Esophagus muscularis mucosa (tissue), 4 donors: ENCODE data around the gene TF. TPM values are rescaled to one million over a fixed set of nuclear protein-coding genes. Genes with fewer than 3 reads are reported as not detected.
"Not testable (repeated sequence)": the region's sequence is repeated elsewhere in the genome, so short reads cannot be mapped to it uniquely, and the experiment has no call there.

Experiments
- DNase-seq: peaks from one replicate; pipeline ENCODE4 v3.0.0-alpha.2; 2017; ENCODE audit errors: extremely low spot score
- H3K27ac ChIP-seq, 4 donors: fragments of 200-600 bp; sonication (generic); replicated peaks in 1 of 4; 1 replicate in 3 of 4; 2 replicates in 1 of 4; pipeline ENCODE4 v1.5.1; 2016 to 2019; ENCODE audit warnings: mild to moderate bottlenecking in 1 of 4
- H3K27me3 ChIP-seq, 4 donors: fragments of 200-600 bp; sonication (generic); one replicate each; pipeline versions ENCODE4 v1.5.1 to v1.6.0; 2016 to 2019
- H3K36me3 ChIP-seq, 4 donors: fragments of 200-600 bp; sonication (generic); one replicate each; pipeline ENCODE4 v1.5.1; 2016 to 2019
- H3K4me1 ChIP-seq, 4 donors: fragments of 200-600 bp; sonication (generic); one replicate each; pipeline ENCODE4 v1.5.1; 2016 to 2019
- H3K4me3 ChIP-seq, 4 donors: fragments of 200-600 bp; sonication (generic); 1 replicate in 2 of 4; 2 replicates in 2 of 4; pipeline ENCODE4 v1.5.1; 2016 to 2019; ENCODE audit warnings: mild to moderate bottlenecking in 4 of 4, moderate library complexity in 1 of 4
- H3K9me3 ChIP-seq, 4 donors: fragments of 200-600 bp; sonication (generic); 1 replicate in 3 of 4; 2 replicates in 1 of 4; pipeline ENCODE4 v1.5.1; 2016 to 2019
- CTCF ChIP-seq, 3 experiments: fragments of 200-600 bp in 2 of 3; fragments of 450-650 bp in 1 of 3; sonication (generic) in 2 of 3; IDR thresholded peaks; one replicate each; pipeline ENCODE4 v1.5.1; 2017 to 2019; ENCODE audit warnings: antibody characterized with exemption in 3 of 3, mild to moderate bottlenecking in 2 of 3, moderate library complexity in 1 of 3
- EP300 ChIP-seq: sonication (generic); formaldehyde crosslinking; IDR thresholded peaks from one replicate; pipeline ENCODE4 v1.6.1; 2017; ENCODE audit warnings: antibody characterized with exemption
- POLR2A ChIP-seq: fragments of 450-650 bp; IDR thresholded peaks from one replicate; pipeline ENCODE4 v1.6.1; 2017; ENCODE audit warnings: antibody characterized with exemption, moderate library complexity, mild to moderate bottlenecking, low read depth
- POLR2AphosphoS5 ChIP-seq, 2 donors: sonication (generic); formaldehyde crosslinking; IDR thresholded peaks; one replicate each; pipeline ENCODE4 v1.6.1; 2017; ENCODE audit warnings: antibody characterized with exemption in 2 of 2
- WGBS: methylation state at CpG from one replicate; pipeline ENCODE4 v1.1.5; 2018; 5-methylcytosine and 5-hydroxymethylcytosine counted together
- intact Hi-C: fragments of 100-400 bp; cut with DNase I; formaldehyde crosslinking; loops from one replicate; pipeline ENCODE4 v1.15.1; 2023
- total RNA-seq, 4 donors: library from RNA; depleted of rRNA; stranded (reverse); fragments of >200 nt; gene quantifications; one replicate each; pipeline versions ENCODE4 v1.1.0 to v1.2.1, GENCODE V29; 2016

Gene TF
- total RNA-seq, 4 donors from 2014 or later, result under 0.01 to 3.1 (median 0.28) TPM

- no peak for DNase-seq
- H3K27ac ChIP-seq, result no peak overlapping the region
- no peak overlapping the region for H3K4me3 ChIP-seq
- TF ChIP-seq POLR2A, result no peak
- TF ChIP-seq POLR2AphosphoS5 (IDR thresholded peaks at IDR 0.05), result no peak
- TF ChIP-seq CTCF (IDR thresholded peaks at IDR 0.05), result no peak
- TF ChIP-seq EP300, result no peak
- intact Hi-C loops, result no loop called here
- H3K27me3 ChIP-seq, result no peaks in the 10 kb centered on the region
- H3K4me1 ChIP-seq, result no peaks in the 10 kb centered on the region
- peaks cover 0 to 23% (median 16%) of the 10 kb centered on the region in 4 donors for H3K9me3 ChIP-seq
- no peaks in the 10 kb centered on the region for H3K36me3 ChIP-seq
Observed at GRCh38 chr3:133722935-133723334, 23.3 kb upstream of the TF start.

DNA sequence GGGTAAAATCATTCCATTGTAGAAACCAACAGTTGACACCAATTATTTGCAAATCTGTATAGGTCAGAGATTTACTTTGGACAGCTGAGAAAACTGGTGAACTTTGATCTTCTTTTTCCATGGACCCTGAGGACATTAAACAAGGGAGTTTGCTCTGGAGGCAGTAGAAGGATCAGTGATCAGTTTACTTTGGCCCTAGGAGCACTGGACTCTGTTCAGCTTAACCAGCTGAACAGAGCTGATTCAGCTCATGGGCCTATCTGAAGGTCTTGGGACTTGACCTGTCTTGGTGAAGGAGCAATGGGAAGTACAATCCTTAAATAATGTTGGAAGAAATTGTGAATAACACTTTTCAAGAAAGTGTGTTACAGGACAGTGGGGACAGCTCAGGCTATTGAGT, 15.2 kb upstream of the TF start:
- Histone ChIP-seq H3K4me3 (no peak overlapping the region), H3K27ac (no peak overlapping the region), H3K36me3 (no peaks in the 10 kb centered on the region), H3K27me3 (no peaks in the 10 kb centered on the region), H3K4me1 (no peaks in the 10 kb centered on the region), H3K9me3 (no peaks in the 10 kb centered on the region)
- intact Hi-C loops, result no loop called here
- DNase-seq, result no peak
- TF ChIP-seq EP300 (no peak), POLR2A (no peak), CTCF (IDR thresholded peaks at IDR 0.05) (no peak), POLR2AphosphoS5 (IDR thresholded peaks at IDR 0.05) (no peak)

DNA sequence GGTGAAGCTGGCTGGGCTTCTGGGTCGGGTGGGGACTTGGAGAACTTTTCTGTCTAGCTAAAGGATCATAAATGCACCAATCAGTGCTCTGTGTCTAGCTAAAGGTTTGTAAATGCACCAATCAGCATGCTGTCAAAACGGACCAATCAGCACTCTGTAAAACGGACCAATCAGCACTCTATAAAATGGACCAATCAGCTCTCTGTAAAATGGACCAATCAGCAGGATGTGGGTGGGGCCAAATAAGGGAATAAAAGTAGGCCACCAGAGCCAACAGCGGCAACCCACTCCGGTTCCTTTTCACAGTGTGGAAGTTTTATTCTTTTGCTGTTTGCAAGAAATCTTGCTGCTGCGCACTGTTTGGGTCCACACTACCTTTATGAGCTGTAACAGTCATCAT, 14.0 kb upstream of the TF start:
- H3K4me1 ChIP-seq, H3K4me3 ChIP-seq, H3K36me3 ChIP-seq, H3K27me3 ChIP-seq, H3K9me3 ChIP-seq, H3K27ac ChIP-seq, intact Hi-C loops: not testable (repeated sequence)
- DNase-seq, result peak; percentile 29
- 72% methylated on average over 6 of the region's 6 CpGs for WGBS

DNA sequence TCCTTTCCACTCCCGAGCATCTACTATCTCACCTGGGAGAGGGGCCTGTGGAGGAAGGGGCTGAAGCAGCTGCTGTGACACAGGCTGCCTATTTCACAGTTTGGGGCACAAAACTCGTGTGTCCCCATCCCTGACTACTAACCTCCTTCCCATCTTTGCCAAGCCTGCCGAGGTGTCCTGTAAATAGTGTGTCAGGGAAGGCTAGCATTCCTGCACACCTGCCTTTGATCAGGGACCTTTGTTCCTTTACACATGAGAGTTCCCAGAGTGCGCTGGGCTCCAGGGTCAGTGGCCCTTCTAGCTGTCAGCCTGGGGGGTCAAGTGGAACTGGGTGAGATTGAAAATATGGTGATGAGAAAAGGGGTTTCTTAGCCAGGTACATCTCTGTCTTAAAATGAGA, 13.0 kb upstream of the TF start:
- Histone ChIP-seq H3K4me1 (no peaks in the 10 kb centered on the region), H3K27ac (no peak overlapping the region), H3K9me3 (no peaks in the 10 kb centered on the region), H3K27me3 (no peaks in the 10 kb centered on the region), H3K36me3 (no peaks in the 10 kb centered on the region), H3K4me3 (no peak overlapping the region)
- DNase-seq, result peak; percentile 53
- TF ChIP-seq POLR2AphosphoS5 (IDR thresholded peaks at IDR 0.05) (no peak), EP300 (no peak), CTCF (IDR thresholded peaks at IDR 0.05) (no peak), POLR2A (no peak)
- 83% methylated on average over 2 of the region's 4 CpGs for WGBS
- intact Hi-C loops, result no loop called here

DNA sequence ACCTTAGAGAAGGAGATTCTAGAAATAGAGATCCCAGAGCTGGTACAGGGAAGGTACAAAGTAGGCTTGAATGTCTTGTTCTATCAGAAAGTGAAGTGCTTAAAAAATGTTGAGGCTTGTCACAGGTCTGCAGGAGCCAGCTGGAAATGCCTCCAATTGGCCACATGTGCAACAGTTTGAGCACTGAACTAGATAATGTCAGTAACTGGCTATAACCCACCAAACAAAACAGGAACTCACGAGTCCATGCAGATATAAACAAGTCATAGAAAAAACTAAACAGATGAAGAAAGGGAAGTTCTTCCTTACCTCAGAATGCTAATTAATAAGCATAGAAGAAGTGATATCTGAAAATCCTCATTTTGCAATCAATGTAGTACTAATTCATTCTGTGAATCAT, 11.9 kb upstream of the TF start:
- WGBS, result 22% methylated on average over 1 of the region's 1 CpG
- intact Hi-C loops, result no loop called here
- Histone ChIP-seq H3K36me3 (no peaks in the 10 kb centered on the region), H3K27me3 (no peaks in the 10 kb centered on the region), H3K9me3 (no peaks in the 10 kb centered on the region), H3K27ac (no peak overlapping the region), H3K4me1 (no peaks in the 10 kb centered on the region), H3K4me3 (no peak overlapping the region)
- TF ChIP-seq POLR2A, result no peak
- no peak for TF ChIP-seq POLR2AphosphoS5 (IDR thresholded peaks at IDR 0.05)
- TF ChIP-seq CTCF (IDR thresholded peaks at IDR 0.05), result no peak
- TF ChIP-seq EP300, result no peak
- DNase-seq, result no peak
